ENCODE data around the gene SH3RF3.

Gene SH3RF3

GRCh38 chr2:109383505-109384307 lies 254.7 kb downstream of the SH3RF3 start:
- no peak for DNase-seq

DNA sequence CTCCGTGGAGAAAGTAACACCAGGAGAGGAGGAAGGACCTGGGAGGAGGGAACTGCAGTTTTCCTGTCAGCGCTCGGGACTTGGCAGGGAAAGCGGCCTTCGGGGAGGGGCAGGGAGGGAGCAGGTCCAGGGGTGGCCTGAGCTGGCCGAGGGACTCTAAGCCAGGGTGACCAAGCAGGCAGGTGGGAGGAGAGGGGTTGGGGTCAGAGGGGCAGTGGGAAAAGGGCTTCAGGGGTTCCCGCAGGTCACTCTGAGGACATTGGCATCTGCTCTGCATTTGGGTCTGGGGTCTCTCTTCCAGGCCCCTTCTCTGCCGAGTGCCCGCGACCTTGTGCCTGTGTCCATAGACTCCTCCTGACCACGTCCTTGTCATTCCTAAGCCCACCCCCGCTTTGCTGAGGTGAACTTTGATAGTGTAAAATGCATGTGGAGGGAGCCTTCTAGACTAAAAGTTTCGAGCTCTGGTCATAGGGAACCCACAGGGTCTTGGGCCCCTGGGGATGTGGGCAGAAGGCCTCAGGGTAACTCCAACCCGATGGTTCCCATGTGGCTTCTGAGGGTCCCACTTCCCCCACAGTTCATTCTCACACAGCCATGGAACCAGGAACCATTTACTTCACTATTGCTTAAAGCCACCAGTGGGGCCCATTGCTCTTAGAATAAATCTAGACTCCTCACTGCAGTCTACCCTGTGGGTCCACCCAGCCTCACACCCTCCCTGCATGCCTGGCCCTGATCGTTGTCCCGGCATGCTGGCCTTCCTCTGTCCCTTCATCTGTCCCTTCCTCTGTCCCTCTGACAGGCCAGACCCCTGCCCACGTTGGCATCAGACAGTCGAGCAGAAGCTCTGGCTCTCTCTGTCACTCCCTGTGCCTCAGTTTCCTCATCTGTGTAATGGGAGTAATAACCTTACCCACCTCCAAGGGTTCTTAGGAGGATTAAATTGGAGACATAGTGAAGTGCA lies 255.6 kb downstream of the SH3RF3 start:
- DNase-seq = no peak

DNA sequence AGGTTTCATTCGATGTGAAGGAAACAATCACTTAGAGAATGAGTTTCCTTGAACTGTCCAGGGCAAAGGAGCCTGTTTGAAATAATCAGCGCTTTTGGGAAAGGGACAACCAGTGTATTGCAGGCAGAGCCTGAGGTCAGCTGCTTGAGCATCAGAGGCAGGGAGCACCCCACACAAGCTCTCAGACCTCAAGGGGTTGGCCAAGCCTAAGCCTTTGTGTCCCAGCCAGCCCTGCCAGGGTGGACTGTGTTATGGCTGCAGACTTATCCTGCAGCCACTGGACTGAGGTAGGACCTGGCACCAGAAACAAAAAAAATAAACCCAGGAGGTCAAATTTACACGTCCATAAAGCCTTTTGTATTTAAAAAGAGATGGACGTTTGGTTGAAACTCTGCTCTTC lies 256.5 kb downstream of the SH3RF3 start:
- no peak for DNase-seq

- no peak for DNase-seq
Measured at GRCh38 chr2:109386004-109386695, 257.1 kb downstream of the SH3RF3 start.

DNA sequence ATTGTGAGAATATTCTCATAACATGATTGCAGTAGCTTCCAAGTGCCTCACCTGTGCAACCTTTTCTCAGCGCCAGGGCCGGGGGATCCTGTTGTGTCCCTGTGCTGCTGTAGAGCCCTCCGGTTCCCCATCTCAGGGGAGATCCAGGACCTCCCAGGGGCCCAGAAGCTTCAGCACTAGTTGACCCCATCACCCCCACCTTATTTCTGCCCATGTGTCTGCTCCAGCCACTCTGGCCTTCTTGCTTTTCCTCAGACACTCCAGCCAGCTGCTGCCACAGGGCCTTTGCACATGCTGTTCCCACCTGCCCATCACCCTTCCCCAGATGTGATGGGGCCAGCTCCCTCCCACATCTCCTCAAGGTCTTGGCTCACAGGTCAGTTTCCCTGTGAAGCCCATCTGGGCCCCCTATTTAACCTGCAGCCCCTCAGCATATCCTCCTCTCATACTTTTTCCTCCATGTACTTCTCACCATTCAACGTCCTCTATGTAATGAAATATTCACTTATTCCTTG lies 258.3 kb downstream of the SH3RF3 start:
- DNase-seq = no peak

DNA sequence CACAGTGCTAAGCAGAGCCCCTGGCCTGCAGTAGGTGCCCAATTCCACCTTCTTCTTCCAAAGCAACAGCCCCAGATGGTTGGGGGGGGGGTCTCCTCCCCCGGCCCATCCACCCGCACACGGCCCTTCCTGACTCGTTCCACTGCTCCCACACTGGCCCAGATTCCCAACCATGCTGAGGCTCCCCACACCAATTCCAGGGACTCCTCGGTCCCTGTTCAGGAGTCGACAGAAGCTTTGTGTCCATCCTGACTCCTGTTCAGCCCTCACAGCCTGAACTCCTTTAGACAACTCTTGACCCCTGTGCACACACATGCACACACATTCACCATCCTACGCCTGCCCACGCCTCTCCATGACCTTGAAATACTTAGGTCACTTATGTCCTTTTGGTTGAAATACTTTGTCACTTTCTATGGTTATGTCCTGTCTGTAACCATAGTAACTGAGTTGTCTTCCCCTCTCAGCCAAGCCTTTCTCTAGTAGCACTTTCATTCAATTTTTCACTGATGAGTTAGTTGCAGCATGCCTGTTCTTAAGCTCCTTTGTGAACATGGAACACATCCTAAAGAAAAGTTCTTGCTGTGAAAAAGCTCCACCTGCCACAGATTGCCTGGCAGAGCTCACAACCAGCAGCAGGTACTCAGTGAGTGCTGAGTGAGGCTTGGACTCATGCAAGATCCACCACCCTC lies 258.9 kb downstream of the SH3RF3 start:
- DNase-seq = no peak

DNA sequence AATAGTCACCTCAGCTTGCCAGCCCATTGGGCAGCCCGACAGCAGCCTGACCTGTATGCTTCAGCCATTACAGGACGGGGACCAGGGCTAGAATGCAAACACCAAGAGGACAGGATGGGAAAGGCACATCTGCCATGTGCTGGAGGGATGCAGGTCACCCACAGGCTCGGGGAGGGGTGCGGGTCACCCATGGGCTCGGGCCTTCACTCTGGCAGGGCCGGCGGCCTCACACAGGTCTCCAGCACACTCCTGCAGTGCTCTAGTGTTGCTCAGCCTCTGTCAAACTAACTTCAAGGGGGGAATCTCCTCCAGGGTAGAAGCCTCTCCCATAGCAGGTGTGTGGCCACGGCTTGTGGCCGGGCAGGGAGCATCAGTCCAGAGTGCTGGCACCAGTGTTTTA lies 262.2 kb downstream of the SH3RF3 start:
- no peak for DNase-seq

DNA sequence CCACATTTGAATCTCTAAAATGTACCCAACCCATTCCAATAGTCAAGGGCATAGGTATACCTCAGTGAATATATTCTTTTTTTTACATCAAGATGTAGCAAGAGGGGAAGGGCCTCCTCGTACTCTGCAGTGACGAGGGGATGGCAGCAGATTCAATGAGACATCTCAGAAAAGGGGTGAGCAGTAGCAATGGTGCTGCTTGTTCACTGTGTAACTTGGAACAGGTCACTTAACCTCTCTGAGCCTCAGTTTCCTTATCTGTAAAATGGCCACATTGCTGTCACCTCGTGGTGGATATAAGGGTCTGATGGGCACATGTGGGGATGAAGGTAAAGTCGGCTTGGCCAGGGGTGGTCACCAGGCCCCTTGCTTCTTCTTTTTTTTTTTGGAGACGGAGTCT lies 263.1 kb downstream of the SH3RF3 start:
- DNase-seq = no peak

DNA sequence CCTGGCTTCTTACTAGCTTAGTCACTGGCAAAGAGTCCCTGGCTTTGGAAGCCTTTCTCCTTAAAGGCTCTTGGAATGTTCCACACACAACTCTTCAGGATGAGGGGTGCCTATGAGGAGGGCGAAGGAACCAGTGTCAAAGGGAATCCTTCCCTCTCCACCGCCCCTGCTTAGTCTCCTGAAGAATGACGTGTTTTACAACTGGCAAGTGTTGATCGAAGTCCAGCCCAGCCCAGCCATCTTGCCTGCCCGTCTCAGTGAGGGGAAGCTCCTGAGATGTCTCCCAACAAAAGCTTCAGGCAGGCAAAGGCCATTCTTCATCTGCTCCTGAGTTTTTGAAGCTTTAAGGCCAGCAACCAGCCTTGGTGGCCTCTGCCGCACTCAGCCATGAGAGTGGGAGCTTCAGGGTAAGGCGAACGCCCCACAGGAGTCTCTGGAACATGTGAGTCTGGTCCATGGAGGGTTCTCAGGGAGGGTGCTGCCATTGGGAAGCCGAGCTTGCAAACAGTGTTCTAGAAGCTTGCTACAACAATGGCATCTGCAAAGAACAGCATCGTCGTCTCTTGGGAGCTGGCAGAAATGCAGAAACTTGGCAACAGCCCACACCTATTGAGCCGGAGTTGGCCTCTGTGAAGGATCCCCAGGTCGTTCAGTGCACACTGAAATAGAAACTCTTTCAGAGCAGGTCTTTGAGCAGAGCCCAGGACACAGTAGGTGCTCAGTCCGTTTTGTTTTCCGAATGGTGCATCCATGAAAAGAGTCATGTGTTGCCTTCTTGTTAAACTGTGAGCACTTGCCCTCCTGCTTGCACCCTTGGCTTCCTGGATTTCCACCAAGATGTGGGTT lies 264.0 kb downstream of the SH3RF3 start:
- no peak for DNase-seq

- DNase-seq = no peak
Measured at GRCh38 chr2:109393662-109393972, 264.6 kb downstream of the SH3RF3 start.

- DNase-seq = no peak
Measured at GRCh38 chr2:109395494-109396201, 266.6 kb downstream of the SH3RF3 start.

DNA sequence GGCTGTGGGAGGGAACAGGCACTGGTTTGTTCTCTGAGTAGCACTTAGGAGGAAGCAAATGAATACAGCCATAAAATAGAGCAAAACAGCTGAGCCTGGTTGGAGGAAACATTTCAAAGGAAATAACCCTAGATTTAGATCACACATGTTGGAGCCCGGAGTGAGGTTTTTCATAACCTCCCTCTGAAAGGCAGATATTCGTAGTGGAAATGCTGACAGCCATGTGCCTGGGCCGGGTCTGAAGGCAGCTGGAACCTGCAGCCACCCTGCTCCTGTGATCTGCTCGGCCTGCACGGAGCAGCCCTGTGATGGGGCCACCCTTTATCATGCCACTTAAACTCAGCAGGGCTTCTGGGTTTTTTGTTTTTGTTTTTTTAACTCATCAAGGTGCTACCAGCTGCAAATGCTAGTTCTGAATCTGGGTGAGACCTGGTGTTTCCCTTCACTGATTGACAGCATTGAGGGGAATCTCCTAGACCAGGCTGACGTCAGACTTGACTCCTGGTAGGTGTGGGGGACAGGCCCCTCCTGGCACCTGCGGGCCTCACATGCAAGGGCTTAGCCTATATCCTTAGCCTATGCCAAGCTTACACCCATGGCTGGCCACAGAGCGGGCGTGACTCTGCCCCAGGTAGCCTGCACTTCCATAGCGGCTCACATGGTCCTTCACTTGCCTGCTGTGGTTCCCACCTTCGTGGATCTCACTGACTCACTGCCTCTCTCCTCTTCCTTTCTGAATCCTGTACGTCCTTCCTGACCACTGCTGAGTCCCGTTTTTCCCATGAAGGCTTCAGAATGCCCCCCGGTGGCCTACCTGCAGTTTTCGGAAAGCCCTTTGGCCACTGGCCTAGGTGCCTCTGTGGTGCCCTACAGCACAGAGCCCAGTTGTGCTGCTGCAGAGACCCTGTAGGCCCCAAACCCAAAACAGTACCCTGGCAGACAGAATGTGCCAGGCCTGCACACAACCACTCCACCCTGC lies 267.5 kb downstream of the SH3RF3 start:
- no peak for DNase-seq

DNA sequence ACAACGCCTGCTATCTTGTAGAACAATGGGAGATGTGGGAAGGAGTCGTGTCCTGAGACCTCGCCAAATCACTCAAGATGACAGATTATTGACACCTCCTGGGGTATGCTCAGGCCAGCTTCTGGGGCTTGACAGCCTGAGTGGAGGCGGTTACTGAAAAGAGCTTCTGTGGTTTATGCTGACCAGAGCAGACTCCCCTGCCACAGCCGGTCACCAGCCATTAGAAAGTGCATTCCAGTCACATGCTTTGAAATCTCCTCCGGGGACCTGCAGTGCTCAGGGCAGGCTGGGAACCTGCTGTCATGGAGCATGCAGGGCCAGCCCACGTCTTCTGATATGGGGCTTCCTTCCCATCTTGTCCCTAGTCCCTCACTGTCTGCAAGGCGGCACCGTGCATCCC lies 268.9 kb downstream of the SH3RF3 start:
- DNase-seq = no peak

- no peak for DNase-seq
Measured at GRCh38 chr2:109398366-109399015, 269.5 kb downstream of the SH3RF3 start.

- DNase-seq = no peak
Measured at GRCh38 chr2:109399066-109399465, 270.1 kb downstream of the SH3RF3 start.

DNA sequence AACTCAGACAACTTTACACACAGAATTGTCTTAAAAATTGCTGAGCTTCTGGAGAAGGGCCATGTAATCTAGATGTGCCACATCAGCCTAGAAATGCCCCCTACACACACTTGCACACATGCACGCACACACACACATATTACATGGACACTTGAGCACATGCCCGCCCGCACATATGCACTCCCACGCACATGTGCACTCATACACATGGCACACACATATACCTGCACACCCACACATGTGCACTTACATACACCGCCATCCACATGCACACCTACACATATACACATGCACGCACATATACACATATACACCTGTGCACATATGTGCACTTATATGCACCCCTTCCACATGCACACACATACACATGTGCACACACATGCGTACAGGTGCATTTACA lies 271.1 kb downstream of the SH3RF3 start:
- DNase-seq = no peak

GRCh38 chr2:109401370-109401769 lies 272.4 kb downstream of the SH3RF3 start:
- DNase-seq = no peak

- no peak for DNase-seq
Measured at GRCh38 chr2:109402180-109402579, 273.2 kb downstream of the SH3RF3 start.

Data from effector CD8-positive, alpha-beta T cell (primary cell).